Loucy (cell line): Measurements from ENCODE around the gene ANKRD55.

Source experiments
- H2AFZ ChIP-seq: fragments of 200-600 bp; sonication (generic); 2 replicates; pipeline ENCODE4 v1.6.0; 2016; ENCODE audit warnings: antibody characterized with exemption, mild to moderate bottlenecking, low read length, moderate library complexity
- H3F3A ChIP-seq: fragments of 200-600 bp; 2 replicates; pipeline ENCODE4 v1.6.0; 2016; ENCODE audit warnings: antibody characterized with exemption, low read depth, mild to moderate bottlenecking
- H3K27me3 ChIP-seq: fragments of 200-600 bp; sonication (generic); 2 replicates; pipeline ENCODE4 v1.6.1; 2014; ENCODE audit warnings: low read length, mild to moderate bottlenecking; ENCODE audit not compliant: insufficient read depth, poor library complexity, severe bottlenecking
- H3K36me3 ChIP-seq: fragments of 200-600 bp; sonication (generic); 2 replicates; pipeline ENCODE4 v1.6.1; 2016; ENCODE audit warnings: low read length; ENCODE audit not compliant: insufficient read depth
- H3K4me1 ChIP-seq: fragments of 200-600 bp; sonication (generic); 2 replicates; pipeline ENCODE4 v1.5.1; 2014; ENCODE audit warnings: low read length, mild to moderate bottlenecking; ENCODE audit not compliant: insufficient read depth, poor library complexity, severe bottlenecking
- H3K4me2 ChIP-seq: fragments of 200-600 bp; sonication (generic); 2 replicates; pipeline ENCODE4 v1.6.0; 2014; ENCODE audit warnings: antibody characterized with exemption, low read length, low read depth, mild to moderate bottlenecking; ENCODE audit not compliant: poor library complexity, severe bottlenecking
- H3K4me3 ChIP-seq: fragments of 200-600 bp; sonication (generic); 2 replicates; pipeline ENCODE4 v1.5.1; 2014; ENCODE audit warnings: low read length, mild to moderate bottlenecking, mixed read lengths; ENCODE audit not compliant: poor library complexity, severe bottlenecking
- H3K79me2 ChIP-seq: fragments of 200-600 bp; sonication (generic); 2 replicates; pipeline ENCODE4 v1.6.1; 2014; ENCODE audit warnings: low read length; ENCODE audit not compliant: insufficient read depth
- H3K9ac ChIP-seq: fragments of 200-600 bp; sonication (generic); 2 replicates; pipeline ENCODE4 v1.6.0; 2014; ENCODE audit warnings: mild to moderate bottlenecking, low read depth, low read length, moderate library complexity; ENCODE audit not compliant: poor library complexity, severe bottlenecking
- H3K9me2 ChIP-seq: fragments of 200-600 bp; sonication (generic); replicated peaks from 2 replicates; pipeline ENCODE4 v1.6.1; 2016; ENCODE audit warnings: low read depth, low read length, mixed read lengths
- H3K9me3 ChIP-seq: fragments of 200-600 bp; sonication (generic); 2 replicates; pipeline ENCODE4 v1.6.1; 2014; ENCODE audit warnings: mild to moderate bottlenecking, antibody characterized with exemption, low read length, low read depth; ENCODE audit not compliant: insufficient read depth
- H4K20me1 ChIP-seq: fragments of 200-600 bp; sonication (generic); 2 replicates; pipeline ENCODE4 v1.6.0; 2014; ENCODE audit warnings: antibody characterized with exemption, low read length, mild to moderate bottlenecking; ENCODE audit not compliant: insufficient read depth, poor library complexity, severe bottlenecking
- CTCF ChIP-seq: fragments of 200-600 bp; sonication (generic); conservative IDR thresholded peaks from 2 replicates; pipeline ENCODE4 v1.5.1; 2014; ENCODE audit warnings: mild to moderate bottlenecking, antibody characterized with exemption, low read length
- EZH2phosphoT487 ChIP-seq: fragments of 200-600 bp; IDR thresholded peaks from 2 replicates; pipeline ENCODE4 v1.6.1; 2018; ENCODE audit warnings: antibody characterized with exemption, mild to moderate bottlenecking, moderate library complexity, borderline replicate concordance

Gene ANKRD55

GRCh38 chr5:56169949-56170348 is 63.2 kb downstream of the ANKRD55 start:
- Histone ChIP-seq H3K9me3 (no peaks in the 10 kb centered on the region), H3K9me2 (no peaks in the 10 kb centered on the region), H2AFZ (no peak overlapping the region), H3K4me2 (no peak overlapping the region), H3K4me1 (no peaks in the 10 kb centered on the region), H3F3A (no peaks in the 10 kb centered on the region), H3K79me2 (no peaks in the 10 kb centered on the region), H3K27me3 (no peaks in the 10 kb centered on the region), H4K20me1 (no peaks in the 10 kb centered on the region), H3K9ac (no peak overlapping the region), H3K36me3 (no peaks in the 10 kb centered on the region), H3K4me3 (no peak overlapping the region)
- no peak for TF ChIP-seq EZH2phosphoT487

DNA sequence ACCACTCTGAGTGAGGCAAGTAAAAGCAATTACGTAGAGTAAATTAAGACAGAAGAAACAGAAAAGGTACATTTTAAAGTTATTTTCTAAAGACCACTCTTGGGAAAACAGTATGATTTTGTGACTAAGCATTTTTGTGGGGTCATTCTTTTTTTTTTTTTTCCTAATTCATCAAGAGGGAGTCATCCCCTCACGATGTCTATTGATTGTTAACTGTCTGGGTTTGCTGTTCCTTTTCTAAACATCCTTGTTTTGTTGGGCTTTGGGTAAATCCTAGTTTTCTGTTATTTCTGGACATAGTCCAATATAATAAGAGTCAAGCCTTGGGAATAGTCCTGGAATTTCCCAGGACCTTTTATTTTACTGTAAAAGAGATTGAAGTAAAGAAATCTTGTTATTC is 63.8 kb downstream of the ANKRD55 start:
- Histone ChIP-seq H3F3A (no peaks in the 10 kb centered on the region), H3K9ac (no peak overlapping the region), H3K27me3 (no peaks in the 10 kb centered on the region), H3K79me2 (no peaks in the 10 kb centered on the region), H4K20me1 (no peaks in the 10 kb centered on the region), H2AFZ (no peak overlapping the region), H3K36me3 (no peaks in the 10 kb centered on the region), H3K9me3 (no peaks in the 10 kb centered on the region), H3K4me3 (no peak overlapping the region), H3K4me2 (no peak overlapping the region), H3K9me2 (no peaks in the 10 kb centered on the region), H3K4me1 (no peaks in the 10 kb centered on the region)
- TF ChIP-seq EZH2phosphoT487 (no peak), CTCF (no peak)

DNA sequence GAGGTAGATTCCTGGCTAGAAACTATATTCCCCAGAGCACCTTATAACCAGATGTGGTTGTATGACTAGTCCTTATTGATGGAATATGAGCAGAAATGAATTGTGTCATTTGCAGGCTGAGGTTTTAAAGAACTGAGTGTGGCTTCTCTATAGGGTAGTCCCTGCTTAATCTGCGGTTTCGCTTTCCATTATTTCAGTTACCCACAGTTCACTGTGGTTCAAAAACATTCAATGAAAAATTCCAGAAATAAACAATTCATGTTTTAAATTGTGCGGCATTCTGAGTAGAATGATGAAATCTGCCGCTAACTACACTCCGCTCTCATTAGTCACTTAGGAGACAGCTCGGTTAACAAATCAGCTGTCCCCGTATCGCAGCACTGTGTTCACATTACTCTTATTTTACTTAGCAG is 65.1 kb downstream of the ANKRD55 start:
- no peak overlapping the region for H3K4me2 ChIP-seq
- H3K4me3 ChIP-seq, result no peak overlapping the region
- no peaks in the 10 kb centered on the region for H3K27me3 ChIP-seq
- H2AFZ ChIP-seq, result no peak overlapping the region
- no peaks in the 10 kb centered on the region for H3K79me2 ChIP-seq
- no peaks in the 10 kb centered on the region for H4K20me1 ChIP-seq
- H3K9me3 ChIP-seq, result no peaks in the 10 kb centered on the region
- H3K9me2 ChIP-seq, result no peaks in the 10 kb centered on the region
- TF ChIP-seq CTCF, result no peak
- no peak for TF ChIP-seq EZH2phosphoT487
- no peaks in the 10 kb centered on the region for H3K36me3 ChIP-seq
- H3K9ac ChIP-seq, result no peak overlapping the region
- H3F3A ChIP-seq, result no peaks in the 10 kb centered on the region
- H3K4me1 ChIP-seq, result no peaks in the 10 kb centered on the region

DNA sequence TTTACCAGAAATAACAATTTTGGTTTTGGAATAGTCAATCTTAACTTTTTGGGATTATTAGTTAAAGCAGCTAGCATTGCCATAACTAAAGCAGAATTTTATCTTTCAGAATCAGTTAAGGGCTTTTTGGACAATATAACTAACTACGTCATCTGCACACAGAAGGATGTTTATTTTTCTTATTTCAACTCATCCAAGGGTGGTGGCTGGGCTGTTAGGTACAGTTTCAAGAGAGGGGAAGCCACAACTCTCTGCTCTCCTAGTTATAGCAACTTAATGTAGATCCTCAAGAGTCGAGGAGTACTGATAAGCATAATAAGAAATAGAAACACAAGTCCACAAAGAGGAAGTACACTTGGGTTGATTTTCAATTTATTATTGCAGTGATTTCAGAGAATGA is 65.6 kb downstream of the ANKRD55 start:
- Histone ChIP-seq H3K9ac (no peak overlapping the region), H3F3A (no peaks in the 10 kb centered on the region), H3K4me2 (no peak overlapping the region), H2AFZ (no peak overlapping the region), H4K20me1 (no peaks in the 10 kb centered on the region), H3K27me3 (no peaks in the 10 kb centered on the region), H3K9me3 (no peaks in the 10 kb centered on the region), H3K9me2 (no peaks in the 10 kb centered on the region), H3K4me3 (no peak overlapping the region), H3K79me2 (no peaks in the 10 kb centered on the region), H3K36me3 (no peaks in the 10 kb centered on the region), H3K4me1 (no peaks in the 10 kb centered on the region)
- no peak for TF ChIP-seq CTCF
- no peak for TF ChIP-seq EZH2phosphoT487
